Stimulated activated CD4-positive, alpha-beta T cell treated with anti-CD3 and anti-CD28 coated beads, Interleukin-1b, Interleukin-23, amount 100 ng/mL, for 48 hours (primary cell): ENCODE measurements around the gene ZNF607.
"Not testable (repeated sequence)": the region's sequence is repeated elsewhere in the genome, so short reads cannot be mapped to it uniquely, and the experiment has no call there.

Source experiments
- DNase-seq: peaks from one replicate; pipeline ENCODE4 v3.0.0-alpha.2; 2020

ZNF607 gene

DNA sequence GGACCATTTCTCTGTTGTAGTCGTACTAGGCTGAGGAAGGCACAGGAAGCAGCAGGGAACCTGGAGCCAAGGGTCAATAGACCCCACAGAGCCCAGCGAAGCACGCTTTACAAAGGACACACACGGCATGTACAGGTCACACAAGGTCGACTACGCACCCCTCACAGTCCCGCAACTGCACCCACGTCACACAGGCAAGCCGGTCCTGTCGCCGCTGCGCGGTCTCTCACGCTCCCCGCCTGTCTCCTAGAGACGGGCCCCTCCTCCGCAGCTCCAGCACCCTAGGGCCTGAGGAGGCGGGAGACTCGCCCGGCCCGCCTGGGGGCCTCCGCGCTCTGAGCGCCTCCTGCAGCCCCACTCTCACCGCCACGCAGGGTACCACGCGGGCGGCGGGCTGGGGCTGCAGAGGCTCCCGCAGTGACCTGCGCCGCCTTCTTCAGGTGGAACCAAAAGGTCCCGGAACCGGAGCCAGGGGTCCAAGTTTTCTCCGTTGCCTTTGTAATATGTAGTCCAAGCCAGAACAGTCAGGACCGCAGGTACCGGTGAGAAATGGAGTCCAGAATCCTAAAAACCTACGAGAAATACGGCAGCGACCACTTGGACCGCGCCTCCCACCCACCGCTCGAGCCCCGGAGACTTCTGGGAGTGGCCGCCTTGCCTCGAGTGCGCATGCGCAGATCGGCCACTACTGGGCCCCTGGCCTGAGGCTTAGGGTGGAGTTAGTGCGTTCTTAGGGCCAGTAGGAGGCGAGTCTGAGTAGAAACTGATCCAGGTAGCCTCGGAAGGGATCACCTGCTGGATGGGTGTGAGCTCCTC lies at the start of gene ZNF607:
ZNF607 (minus strand) TSS at position 651 of the 816 bp plus-strand sequence. CDS start 8,143 bp downstream, outside the sequence.
- peak; percentile 89 for DNase-seq

DNA sequence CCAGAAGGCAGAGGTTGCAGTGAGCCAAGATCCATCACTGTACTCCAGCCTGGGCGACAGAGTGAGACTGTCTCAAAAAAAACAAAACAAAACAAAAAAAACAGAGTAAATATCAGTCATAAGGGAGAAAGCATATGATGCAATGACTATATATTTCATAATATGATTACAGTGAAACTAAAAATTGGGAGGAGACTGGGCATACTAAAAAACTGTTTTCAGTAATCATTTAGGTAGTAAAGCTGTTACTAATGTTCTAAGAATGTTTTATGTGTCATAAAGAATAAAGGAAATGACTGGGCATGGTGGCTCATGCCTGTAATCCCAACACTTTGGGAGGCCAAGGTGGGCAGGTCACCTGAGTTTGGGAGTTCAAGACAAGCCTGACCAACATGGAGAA lies 43.9 kb upstream of the ZNF607 start:
- peak; percentile 13 for DNase-seq

DNA sequence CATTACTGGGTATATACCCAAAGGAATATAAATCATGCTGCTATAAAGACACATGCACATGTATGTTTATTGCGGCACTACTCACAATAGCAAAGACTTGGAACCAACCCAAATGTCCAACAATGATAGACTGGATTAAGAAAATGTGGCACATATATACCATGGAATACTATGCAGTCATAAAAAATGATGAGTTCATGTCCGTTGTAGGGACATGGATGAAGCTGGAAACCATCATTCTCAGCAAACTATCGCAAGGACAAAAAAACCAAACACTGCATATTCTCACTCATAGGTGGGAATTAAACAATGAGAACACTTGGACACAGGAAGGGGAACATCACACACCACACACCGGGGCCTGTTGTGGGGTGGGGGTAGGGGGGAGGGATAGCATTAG lies 38.1 kb upstream of the ZNF607 start:
- not testable (repeated sequence) for DNase-seq

DNA sequence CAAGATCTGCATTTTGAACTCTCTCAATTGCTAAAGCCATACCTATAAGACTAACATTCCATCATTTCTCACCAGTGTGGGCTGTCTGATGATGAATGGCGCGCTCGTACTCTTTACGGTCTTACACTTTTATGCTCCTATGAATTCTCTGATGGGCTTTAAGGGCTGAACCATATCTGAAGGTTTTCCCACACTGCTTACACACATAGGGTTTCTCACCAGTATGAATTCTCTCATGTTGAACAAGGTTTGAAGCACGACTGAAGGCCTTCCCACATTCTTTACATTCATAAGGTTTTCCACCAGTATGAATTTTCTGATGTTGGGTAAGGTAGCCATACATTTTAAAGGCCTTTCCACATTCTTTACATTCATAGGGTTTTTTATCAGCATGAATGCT lies 18.8 kb upstream of the ZNF607 start:
- DNase-seq = no peak

DNA sequence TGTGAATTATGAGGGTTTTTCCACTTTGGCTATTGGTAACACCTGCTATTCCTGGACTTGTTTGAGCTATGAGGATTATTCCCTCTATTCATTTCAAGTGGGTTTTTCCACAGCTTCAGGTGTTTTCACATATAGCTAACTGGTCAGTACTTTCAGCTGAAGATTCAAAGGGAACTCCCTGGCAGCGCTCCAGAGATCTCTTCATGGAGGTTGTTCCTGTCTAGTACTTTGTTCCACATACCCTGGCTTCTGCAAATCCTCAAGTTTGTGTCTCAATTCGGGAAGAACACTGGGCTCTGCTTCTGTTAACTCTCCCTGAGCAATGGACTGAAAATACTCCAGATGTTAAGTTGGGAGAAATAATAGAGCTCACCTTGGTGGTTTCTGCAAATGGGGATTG lies 5.6 kb upstream of the ZNF607 start:
- no peak for DNase-seq

DNA sequence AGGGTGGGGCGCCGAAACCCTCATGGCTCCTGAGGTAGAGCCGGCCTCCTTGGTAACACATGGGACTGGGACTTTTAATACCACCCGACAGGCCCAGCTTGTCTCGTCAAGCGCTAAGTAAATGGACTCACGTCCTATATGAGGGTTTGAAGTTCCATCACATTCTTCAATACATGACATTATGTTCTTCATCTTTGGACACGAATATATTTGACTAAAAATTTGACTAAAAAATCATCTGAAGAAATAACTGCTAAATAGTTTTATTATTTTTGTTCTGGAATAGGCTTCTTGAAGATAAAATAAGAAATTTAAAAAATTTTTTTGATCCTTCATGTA lies 335 bp upstream of the ZNF607 start:
- DNase-seq = no peak

DNA sequence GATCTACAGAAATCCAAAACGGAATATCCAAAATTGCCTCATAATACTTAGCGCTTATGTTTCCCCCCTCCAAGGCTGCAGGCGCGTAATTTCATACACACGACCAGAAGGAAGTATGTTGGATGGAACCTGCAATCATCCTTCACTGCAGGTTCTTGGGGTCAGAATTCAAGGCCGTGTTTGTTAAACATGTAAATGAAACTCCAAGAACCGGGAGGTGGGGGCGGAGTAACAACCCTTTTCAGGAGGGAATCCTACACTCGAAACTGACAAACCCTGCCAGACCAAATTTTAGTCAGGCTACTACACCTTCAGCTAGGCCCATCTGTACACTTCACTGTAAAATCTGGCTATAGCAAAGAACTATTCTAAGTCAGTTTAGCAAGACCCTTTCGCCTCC lies 1.3 kb downstream of the ZNF607 start:
- DNase-seq = no peak

DNA sequence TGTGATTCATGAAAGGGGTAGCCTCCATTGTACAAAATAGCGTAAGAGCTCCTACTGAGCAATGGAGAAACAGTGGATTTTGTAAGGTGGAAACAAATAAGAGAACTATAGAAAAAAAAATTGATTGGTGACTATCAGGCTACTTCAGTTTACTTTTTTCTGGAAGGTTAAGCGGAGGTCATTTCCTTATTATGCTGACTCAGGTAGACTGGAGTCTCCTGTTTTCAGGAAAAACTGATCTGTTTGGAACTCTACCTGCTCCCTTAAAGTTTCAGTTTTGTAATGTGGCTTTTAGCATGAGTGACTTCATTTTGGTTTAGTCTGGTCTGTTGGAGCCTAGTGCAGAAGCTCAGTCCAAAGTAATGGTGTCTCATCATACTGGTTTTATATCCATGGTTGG lies 3.4 kb downstream of the ZNF607 start:
- DNase-seq = no peak

DNA sequence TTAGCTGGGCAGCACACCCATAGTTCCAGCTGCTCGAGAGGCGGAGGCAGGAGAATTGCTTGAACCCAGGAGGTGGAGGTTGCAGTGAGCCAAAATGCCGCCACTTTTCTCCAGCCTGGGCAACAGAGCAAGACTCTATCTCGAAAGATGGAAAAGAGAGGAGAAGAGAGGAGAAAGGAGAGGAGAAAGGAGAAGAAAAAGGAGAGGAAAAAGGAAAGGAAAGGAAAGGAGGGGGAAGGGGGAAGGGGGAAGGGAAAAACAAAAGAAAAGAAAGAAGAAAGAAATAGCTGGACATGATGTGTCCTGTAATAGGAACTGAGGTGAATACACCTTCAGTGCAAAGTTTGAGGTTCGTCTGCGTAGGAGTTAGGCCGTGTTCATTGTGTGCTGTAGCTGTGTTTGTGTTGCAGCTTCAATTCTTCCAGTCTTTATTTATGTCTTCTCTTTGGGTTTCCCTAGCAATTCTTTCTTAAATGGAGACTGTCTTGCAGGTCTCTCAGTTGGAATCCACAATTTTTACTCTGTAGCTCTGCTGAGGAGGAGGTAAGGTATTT lies 13.4 kb downstream of the ZNF607 start:
- DNase-seq = no peak

DNA sequence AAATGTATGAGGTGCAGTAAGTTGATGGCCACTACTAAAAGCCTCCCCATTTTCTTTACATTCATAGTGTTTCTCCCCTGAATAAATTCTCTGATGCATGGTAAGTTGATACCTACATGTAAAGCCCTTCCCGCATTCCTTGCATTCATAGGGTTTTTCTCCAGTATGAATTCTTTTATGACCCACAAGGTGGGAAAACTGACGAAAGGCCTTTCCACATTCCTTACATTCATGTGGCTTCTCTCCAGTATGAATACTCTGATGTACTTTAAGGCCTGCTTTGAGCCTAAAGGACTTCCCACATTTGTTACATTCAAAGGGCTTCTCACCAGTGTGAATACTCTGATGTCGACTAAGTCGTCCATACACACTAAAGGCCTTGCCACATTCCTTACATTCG lies 20.5 kb downstream of the ZNF607 start:
- no peak for DNase-seq

DNA sequence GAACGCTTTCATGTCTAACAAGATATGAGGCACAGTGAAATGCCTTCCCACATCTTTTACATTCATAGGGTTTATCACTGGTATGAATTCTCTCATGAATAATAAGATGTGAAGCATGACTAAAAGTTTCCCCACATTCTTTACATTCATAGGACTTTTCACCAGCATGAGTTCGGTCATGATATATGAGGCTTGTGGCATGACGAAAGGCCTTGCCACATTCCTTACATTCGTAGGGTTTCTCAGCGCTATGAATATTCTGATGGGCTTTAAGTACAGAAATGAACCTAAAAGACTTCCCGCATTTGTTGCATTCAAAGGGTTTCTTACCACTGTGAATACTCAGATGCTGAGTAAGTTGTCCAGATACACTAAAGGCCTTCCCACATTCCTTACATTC lies 21.3 kb downstream of the ZNF607 start:
- DNase-seq = no peak

DNA sequence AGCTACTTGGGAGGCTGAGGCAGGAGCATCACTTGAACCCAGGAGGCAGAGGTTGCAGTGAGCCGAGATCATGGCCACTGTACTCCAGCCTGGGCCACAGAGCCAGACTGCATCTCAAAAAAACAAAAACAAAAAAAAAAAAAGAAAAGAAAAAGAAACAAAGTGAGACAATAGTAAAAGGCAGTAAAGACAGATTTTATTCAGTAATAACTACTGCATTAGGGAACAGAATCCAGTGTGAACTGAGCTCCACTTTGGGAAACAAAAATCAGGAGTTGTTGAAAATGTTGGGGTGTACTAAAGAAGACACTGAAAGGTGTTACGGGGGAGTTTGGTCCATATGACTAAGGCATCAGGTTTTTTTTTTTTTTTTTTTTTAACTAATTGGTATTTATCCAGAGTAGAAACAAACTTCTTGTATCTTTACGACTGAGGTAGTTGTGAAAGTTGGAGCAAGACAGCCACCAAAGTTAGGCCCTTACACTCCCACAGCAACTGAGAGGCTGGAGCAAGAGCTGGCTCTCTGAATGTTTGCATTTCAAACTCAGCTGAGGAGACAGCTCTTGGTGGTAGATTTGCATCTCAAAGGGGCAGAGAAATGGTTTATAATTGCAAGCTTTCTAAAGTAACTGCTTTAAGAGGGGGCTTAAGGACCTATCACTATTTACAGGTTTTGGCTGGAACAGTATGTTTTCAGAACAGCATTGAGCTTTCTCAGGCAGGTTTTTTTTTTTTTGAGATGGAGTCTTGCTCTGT lies 24.2 kb downstream of the ZNF607 start:
- DNase-seq = no peak

DNA sequence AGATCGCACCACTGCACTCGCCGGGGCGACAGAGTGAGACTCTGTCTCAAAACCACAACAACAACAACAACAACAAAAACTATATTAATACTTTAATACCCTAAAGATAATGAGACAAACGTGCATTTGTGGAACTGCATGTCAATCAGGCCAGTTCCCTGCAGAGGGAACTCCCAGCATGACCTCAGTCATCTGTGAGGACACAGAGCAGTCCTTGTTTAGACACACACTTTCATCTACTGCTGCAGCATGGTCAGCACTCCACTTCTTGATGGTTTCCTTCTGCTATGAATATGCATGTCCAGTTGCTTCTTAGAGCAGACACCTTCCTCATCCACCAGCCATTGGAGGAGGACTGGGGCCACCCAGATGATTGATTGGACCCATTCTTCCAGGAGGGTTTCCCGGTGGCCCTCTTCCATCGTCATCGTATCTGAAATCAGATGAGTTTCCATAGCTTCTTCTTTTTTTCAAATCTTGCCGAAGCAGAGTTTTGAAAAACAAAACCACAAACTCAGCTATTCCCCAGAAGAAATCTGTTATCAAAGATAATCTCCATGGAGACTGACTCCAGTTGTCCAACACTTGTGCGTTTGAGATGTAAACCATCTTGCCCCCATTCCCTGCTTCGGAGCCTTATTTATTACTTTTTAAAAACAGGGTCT lies 26.5 kb downstream of the ZNF607 start:
- no peak for DNase-seq

DNA sequence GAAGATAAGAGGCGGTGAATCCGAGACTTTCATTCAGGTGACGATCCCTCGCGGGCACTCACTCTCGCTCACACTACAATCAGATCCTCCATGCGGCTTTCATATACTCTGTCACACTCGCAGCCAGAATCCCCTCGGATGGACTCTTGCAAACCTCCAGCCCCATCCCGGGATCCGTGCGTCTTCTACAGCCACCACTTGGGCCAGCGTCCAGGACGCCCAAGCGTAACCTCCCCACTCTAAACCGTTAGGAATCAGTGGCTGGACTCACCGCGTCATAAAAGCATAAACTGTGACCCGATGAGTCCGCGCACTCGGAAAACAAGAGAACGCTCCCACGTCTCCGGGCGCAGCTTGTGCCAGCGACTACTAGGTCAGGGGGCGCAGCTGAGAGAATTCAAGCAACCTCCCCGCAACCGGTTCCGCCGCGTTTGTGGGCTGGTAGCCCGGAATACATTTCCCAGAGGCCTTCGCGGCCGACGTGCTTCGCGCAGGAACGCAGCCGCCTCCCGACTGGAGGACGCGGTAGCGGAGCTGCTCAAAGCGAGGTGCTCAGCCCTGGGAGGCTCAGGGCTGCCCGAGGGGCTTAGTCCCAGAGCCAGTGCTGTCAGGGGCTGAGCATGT lies 27.6 kb downstream of the ZNF607 start:
- peak; percentile 81 for DNase-seq

DNA sequence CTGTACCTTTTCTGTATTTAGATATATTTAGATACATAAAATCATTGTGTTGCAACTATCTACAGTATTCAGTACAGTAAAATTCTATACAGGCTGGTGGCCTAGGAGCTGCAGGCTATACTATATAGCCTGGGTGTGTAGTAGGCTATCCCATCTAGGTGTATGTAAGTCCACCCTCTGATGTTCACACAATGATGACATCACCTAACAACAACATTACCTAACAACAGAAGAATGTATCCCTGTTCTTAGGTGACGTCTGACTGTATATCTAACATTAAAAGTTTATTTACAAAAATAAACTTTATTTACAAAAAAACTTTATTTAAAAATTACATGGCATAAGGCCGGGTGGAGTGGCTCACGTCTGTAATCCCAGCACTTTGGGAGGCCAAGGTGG lies 36.0 kb downstream of the ZNF607 start:
- no peak for DNase-seq

DNA sequence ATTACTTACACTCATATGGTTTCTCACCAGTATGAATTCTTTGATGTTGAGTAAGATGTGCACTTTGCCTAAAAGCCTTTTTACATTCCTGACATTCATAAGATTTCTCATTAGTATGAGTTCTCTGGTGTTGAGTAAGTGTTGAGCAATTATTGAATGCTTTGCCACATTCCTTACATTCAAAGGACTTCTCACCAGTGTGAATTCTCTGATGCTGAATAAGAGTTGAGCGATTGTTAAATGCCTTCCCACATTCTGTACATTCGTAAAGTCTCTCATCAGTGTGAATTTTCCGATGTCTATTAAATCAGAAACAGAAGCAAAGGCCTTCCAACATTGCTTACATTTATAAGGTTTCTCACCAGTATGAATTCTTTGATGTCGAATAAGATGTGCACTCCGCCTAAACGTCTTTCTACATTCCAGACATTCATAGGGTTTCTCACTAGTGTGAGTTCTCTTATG lies 50.1 kb downstream of the ZNF607 start:
- DNase-seq = no peak

DNA sequence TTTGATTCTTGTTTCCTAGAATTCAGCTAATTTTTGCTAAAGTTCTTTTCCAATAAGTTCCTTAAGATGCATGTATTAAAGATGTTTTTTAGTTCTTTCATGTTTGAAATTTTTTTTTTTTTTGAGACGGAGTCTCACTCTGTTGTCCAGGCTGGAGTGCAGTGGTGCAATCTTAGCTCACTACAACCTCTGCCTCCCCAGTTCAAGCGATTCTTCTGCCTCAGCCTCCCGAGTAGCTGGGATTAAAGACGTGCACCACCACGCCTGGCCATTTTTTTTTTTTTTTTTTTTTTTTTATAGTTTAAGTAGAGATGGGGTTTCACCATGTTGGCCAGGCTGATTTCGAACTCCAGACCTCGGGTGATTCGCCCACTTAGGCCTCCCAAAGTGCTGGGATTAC lies 62.4 kb downstream of the ZNF607 start:
- DNase-seq = not testable (repeated sequence)

DNA sequence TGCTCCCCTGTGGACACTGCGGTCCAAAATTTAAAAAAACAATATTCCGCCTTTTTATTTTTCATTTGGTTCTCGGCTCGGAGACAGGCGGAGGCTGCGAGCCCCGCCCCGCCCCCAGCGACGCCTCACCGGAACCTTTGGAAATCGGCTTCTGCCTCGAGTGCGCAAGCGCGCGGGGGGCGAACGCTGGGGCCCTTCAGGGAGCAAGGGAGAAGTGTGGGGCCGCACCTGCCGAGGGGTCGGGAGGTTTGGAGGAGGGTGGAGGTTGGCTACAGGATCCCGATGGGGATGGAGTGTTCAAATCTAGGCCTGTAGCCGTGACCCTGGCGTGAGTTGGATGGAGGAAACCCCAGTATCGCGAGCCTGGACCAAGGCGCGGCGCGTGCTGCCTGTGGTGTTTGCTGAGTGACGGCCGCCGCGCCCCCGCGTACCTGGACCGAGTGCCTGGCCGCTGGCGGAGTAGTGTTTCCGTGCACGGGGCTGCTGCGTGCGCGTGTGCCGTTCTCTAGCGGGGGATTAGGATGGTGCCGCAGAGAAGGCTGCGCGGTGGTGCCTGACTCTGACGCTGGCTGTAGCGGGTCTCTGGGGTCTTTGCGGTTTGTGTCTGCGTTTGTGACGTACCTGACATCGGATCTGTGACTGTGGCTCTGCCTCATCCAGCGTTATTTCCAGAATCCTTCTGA lies 63.7 kb downstream of the ZNF607 start:
- peak; percentile 84 for DNase-seq

DNA sequence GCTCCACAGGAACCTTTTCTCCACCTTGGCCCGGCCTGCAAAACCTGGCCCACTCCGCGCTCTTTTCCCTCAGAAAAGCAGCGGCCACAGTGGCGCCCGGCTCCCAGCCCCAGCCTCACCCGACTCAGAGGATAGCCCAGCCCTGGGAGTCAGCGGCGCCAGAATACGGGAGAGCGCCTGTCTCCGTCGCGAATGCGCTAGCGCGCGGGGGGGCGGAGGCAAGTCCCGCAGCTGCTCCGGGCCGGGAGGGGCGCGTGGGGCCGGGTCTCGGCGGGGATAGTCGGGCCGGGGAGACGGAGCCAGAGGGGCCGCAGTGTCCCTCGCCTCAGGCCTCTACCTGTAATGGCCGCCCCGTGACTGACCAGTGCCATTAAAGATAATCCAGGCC lies 64.3 kb downstream of the ZNF607 start, which contains the start of gene ZFP30:
ZFP30 (minus strand) TSS at position 165 of the 388 bp plus-strand sequence. CDS start 7,643 bp downstream, outside the sequence.
- DNase-seq = peak; percentile 74

DNA sequence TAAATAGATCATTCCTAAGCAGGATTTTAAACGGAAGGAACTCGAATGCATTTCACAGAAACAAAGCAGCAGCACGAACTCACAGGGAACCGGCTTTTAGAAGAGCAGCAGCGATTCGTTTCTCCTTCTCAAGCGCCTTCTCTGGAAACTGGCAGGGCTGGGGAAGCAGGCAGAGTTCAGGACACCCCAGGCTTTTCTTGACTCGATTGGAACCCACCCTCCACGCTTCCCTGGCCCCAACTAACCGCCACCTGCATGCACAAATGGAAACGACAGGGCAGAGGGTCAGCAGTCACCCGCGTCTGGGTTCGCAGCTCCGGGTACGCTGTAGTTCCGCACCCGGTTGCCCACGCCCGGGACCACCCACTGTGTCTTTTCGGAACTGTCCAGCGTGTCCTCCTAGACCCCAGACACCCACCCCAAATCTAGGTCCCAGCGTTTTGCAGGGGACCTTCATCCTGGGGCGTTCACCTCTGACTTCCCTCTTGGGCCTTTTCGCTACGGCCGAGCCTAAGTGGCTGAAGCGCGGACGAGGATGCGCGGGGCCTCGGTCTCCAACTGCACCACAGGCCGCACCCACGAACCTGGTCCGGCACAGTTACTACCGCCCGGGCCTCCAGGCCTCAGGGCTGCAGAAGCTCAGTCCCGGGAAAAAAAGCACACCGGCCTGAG lies 64.8 kb downstream of the ZNF607 start:
- DNase-seq = peak; percentile 28

DNA sequence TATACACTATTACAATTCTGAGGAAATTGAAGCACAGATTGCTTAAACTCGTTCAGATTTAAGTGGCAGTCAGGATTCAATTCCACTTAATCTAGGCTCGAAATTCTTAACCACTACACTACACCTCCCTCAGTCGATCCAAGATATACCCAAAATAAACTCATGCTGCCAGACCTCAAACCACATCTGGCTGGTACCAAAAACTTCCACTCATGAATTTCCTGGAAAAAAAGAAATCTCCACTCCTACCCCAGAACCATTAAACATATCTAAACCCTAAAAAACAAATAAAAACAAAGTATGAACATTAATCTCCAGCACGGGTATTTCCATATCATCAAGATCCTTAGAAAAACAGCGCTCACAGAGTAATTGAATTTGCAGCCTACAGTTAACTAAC lies 65.4 kb downstream of the ZNF607 start:
- DNase-seq = no peak
